ENCODE measurements around the gene MAPKAPK2.
"Not testable (repeated sequence)": the region's sequence is repeated elsewhere in the genome, so short reads cannot be mapped to it uniquely, and the experiment has no call there.

MAPKAPK2 gene

GRCh38 chr1:206778031-206778430 is 93.3 kb downstream of the MAPKAPK2 start:
- DNase-seq (ENCODE audit: low spot score), result no peak

- not testable (repeated sequence) for DNase-seq (ENCODE audit: low spot score)
Observed at GRCh38 chr1:206778911-206779310, 94.2 kb downstream of the MAPKAPK2 start.

- DNase-seq (ENCODE audit: low spot score), result no peak
Observed at GRCh38 chr1:206779638-206780037, 94.9 kb downstream of the MAPKAPK2 start.

- no peak for DNase-seq (ENCODE audit: low spot score)
Observed at GRCh38 chr1:206782448-206782847, 97.7 kb downstream of the MAPKAPK2 start.

- no peak for DNase-seq (ENCODE audit: low spot score)
Observed at GRCh38 chr1:206783506-206783905, 98.8 kb downstream of the MAPKAPK2 start.
